Esophagus (tissue), 2 donors: ENCODE measurements around the gene DERA. TPM values are rescaled to one million over a fixed set of nuclear protein-coding genes. Genes with fewer than 3 reads are reported as not detected.
"Not testable (repeated sequence)": the region's sequence is repeated elsewhere in the genome, so short reads cannot be mapped to it uniquely, and the experiment has no call there.

Source experiments
- H3K27ac ChIP-seq, 2 donors: one replicate each; pipeline ENCODE4 v1.5.1; 2013; ENCODE audit warnings: low read depth in 2 of 2, mild to moderate bottlenecking in 2 of 2, inconsistent platforms in 1 of 2, low read length in 1 of 2, moderate library complexity in 1 of 2
- H3K27me3 ChIP-seq, 2 donors: one replicate each; pipeline ENCODE4 v1.6.1; 2013; ENCODE audit warnings: low read length in 2 of 2, control low read depth in 1 of 2, mild to moderate bottlenecking in 1 of 2; ENCODE audit not compliant: insufficient read depth in 2 of 2, control insufficient read depth in 1 of 2
- H3K36me3 ChIP-seq, 2 donors: one replicate each; pipeline ENCODE4 v1.6.1; 2013; ENCODE audit warnings: low read length in 1 of 2; ENCODE audit not compliant: control insufficient read depth in 2 of 2, insufficient read depth in 2 of 2
- H3K4me1 ChIP-seq, 2 donors: one replicate each; pipeline ENCODE4 v1.6.1; 2013; ENCODE audit warnings: low read length in 1 of 2; ENCODE audit not compliant: control insufficient read depth in 2 of 2, insufficient read depth in 2 of 2
- H3K4me3 ChIP-seq, 2 donors: one replicate each; pipeline ENCODE4 v1.5.1; 2013; ENCODE audit warnings: low read length in 2 of 2, mild to moderate bottlenecking in 2 of 2, low read depth in 1 of 2, moderate library complexity in 1 of 2
- H3K9me3 ChIP-seq, 2 donors: one replicate each; pipeline ENCODE4 v1.6.1; 2013; ENCODE audit warnings: mild to moderate bottlenecking in 2 of 2, low read depth in 1 of 2, low read length in 1 of 2, moderate library complexity in 1 of 2; ENCODE audit not compliant: control insufficient read depth in 2 of 2, insufficient read depth in 1 of 2
- WGBS, 2 donors: extraction: QIAGEN DNeasy Blood & Tissue Kit; methylation state at CpG; one replicate each; pipeline ENCODE4 v1.1.7; 2013; 5-methylcytosine and 5-hydroxymethylcytosine counted together
- polyA plus RNA-seq, 2 donors: library from polyadenylated mRNA; stranded (reverse); fragments of 200-250 nt; gene quantifications; one replicate each; pipeline ENCODE4 v1.2.3, GENCODE V29; 2013
- donor health status: healthy with polysubstance abuse.
- donor health status: Bipolar disorder and iron deficiency.

DERA gene
- polyA plus RNA-seq, 2 donors: 30.7 to 37.2 TPM

GRCh38 chr12:16034136-16034817 is 123.1 kb downstream of the DERA start:
- 95 to 98% methylated on average over 5 of the region's 5 CpGs for WGBS, 2 donors
- H3K4me1 ChIP-seq: no peaks in the 10 kb centered on the region
- no peak overlapping the region for H3K4me3 ChIP-seq
- H3K36me3 ChIP-seq: peaks cover 4 to 6% of the 10 kb centered on the region in 2 donors
- H3K27me3 ChIP-seq: no peaks in the 10 kb centered on the region
- H3K9me3 ChIP-seq: no peaks in the 10 kb centered on the region
- no peak overlapping the region for H3K27ac ChIP-seq

GRCh38 chr12:16036073-16036472 is 124.9 kb downstream of the DERA start:
- H3K27me3 ChIP-seq: no peaks in the 10 kb centered on the region
- no peaks in the 10 kb centered on the region for H3K9me3 ChIP-seq
- H3K4me1 ChIP-seq: no peaks in the 10 kb centered on the region
- H3K36me3 ChIP-seq: peaks cover 4 to 6% of the 10 kb centered on the region in 2 donors
- no peak overlapping the region for H3K27ac ChIP-seq
- no peak overlapping the region for H3K4me3 ChIP-seq
- WGBS, 2 donors: 93 to 97% methylated on average over 3 of the region's 3 CpGs

GRCh38 chr12:16037533-16037932 is 126.4 kb downstream of the DERA start:
- WGBS, 2 donors: 75 to 81% methylated on average over 6 of the region's 6 CpGs
- no peaks in the 10 kb centered on the region for H3K9me3 ChIP-seq
- H3K4me3 ChIP-seq: no peak overlapping the region
- no peaks in the 10 kb centered on the region for H3K4me1 ChIP-seq
- no peak overlapping the region for H3K27ac ChIP-seq
- H3K27me3 ChIP-seq: no peaks in the 10 kb centered on the region
- peaks cover 4 to 6% of the 10 kb centered on the region in 2 donors for H3K36me3 ChIP-seq

DNA sequence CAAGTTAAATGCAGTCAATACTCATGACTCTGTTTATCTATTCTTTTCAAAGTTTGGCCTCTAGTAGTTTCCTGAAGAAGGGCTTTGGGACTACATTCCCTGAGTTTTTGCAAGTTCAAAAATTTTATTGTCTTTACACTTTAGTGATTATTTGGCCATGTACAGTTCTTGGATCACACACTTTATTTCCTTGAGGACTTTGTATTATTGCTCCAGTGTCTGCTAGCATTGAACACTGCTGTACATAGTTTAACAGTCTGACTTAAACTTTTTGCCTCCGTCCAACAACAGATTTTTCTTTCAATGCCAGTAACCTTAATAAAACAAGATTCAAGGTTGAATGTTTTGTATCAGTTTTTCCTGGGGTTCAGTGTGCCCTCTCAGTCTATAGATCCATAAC is 132.3 kb downstream of the DERA start:
- H3K27ac ChIP-seq: no peak overlapping the region
- H3K9me3 ChIP-seq: no peaks in the 10 kb centered on the region
- WGBS, 2 donors: 86 to 96% methylated on average over 1 of the region's 1 CpG

GRCh38 chr12:16046266-16046665 is 135.1 kb downstream of the DERA start:
- no peaks in the 10 kb centered on the region for H3K4me1 ChIP-seq
- no peak overlapping the region for H3K27ac ChIP-seq
- H3K4me3 ChIP-seq: no peak overlapping the region
- no peaks in the 10 kb centered on the region for H3K36me3 ChIP-seq
- 55 to 66% methylated on average over 1 of the region's 1 CpG for WGBS, 2 donors
- H3K9me3 ChIP-seq: no peaks in the 10 kb centered on the region
- H3K27me3 ChIP-seq: no peaks in the 10 kb centered on the region

More for the DNA sequence above, 132.3 kb downstream of the DERA start:
- H3K4me3 ChIP-seq: no peak overlapping the region
- no peaks in the 10 kb centered on the region for H3K4me1 ChIP-seq
- no peaks in the 10 kb centered on the region for H3K27me3 ChIP-seq
- H3K36me3 ChIP-seq: peaks cover 0 to 2% of the 10 kb centered on the region in 2 donors

DNA sequence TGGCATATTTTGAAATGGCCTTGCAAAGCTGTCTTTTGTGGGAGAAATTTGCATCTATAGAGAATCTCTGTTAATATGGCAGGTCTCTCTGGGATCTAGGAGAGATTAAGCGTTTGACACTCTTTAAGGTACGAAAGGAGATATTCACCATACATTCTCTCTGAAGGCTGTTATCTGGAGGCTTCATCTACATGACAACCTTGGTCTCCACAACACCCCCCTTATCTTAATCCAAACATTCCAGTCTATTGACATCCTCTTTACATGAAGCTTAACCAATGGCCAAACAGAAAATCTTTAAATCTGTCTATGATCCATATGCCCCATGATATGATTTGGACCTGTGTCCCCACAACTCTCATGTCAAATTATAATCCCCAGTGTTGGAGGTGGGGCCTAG is 137.4 kb downstream of the DERA start:
- no peaks in the 10 kb centered on the region for H3K27me3 ChIP-seq
- WGBS, 2 donors: 92% methylated on average over 2 of the region's 2 CpGs

DNA sequence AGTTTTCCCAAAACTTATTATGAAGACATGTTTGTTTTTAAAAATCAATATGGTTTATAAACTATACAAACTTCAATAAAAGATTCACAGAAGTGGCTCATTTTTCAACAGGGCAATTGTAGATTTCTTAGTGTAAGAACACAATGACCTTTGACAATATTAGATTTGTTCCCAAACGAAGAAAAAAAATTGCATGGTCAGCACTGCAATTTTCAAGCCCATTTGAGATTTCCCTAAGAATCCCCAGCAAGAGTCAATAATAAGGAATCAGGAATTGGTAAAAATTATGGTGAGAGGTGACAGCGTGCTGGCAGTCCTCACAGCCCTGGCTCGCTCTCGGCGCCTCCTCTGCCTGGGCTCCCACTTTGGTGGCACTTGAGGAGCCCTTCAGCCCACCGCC is 145.8 kb downstream of the DERA start:
- 89 to 92% methylated on average over 6 of the region's 6 CpGs for WGBS, 2 donors
- Histone ChIP-seq H3K27ac (no peak overlapping the region), H3K36me3 (no peaks in the 10 kb centered on the region), H3K4me3 (no peak overlapping the region), H3K27me3 (no peaks in the 10 kb centered on the region), H3K4me1 (no peaks in the 10 kb centered on the region), H3K9me3 (no peaks in the 10 kb centered on the region)

More for the DNA sequence above, 137.4 kb downstream of the DERA start:
- Histone ChIP-seq H3K27ac (no peak overlapping the region), H3K4me3 (no peak overlapping the region), H3K4me1 (no peaks in the 10 kb centered on the region), H3K36me3 (no peaks in the 10 kb centered on the region), H3K9me3 (no peaks in the 10 kb centered on the region)

- not testable (repeated sequence) for H3K36me3 ChIP-seq, H3K4me1 ChIP-seq, H3K27me3 ChIP-seq, H3K27ac ChIP-seq, H3K9me3 ChIP-seq, H3K4me3 ChIP-seq
- 93% methylated on average over 20 to 34 of the region's 34 CpGs for WGBS, 2 donors
Observed at GRCh38 chr12:16057351-16057751, 146.2 kb downstream of the DERA start.

- WGBS, 2 donors: 90 to 98% methylated on average over 1 of the region's 1 CpG
- Histone ChIP-seq H3K4me1 (no peaks in the 10 kb centered on the region), H3K27ac (no peak overlapping the region), H3K9me3 (no peaks in the 10 kb centered on the region), H3K27me3 (no peaks in the 10 kb centered on the region), H3K36me3 (no peaks in the 10 kb centered on the region), H3K4me3 (no peak overlapping the region)
Observed at GRCh38 chr12:16062611-16063010, 151.5 kb downstream of the DERA start.

GRCh38 chr12:16063726-16064125 is 152.6 kb downstream of the DERA start:
- Histone ChIP-seq H3K27me3 (no peaks in the 10 kb centered on the region), H3K4me3 (no peak overlapping the region), H3K27ac (no peak overlapping the region), H3K36me3 (no peaks in the 10 kb centered on the region), H3K9me3 (no peaks in the 10 kb centered on the region), H3K4me1 (no peaks in the 10 kb centered on the region)
- 80 to 93% methylated on average over 1 of the region's 1 CpG for WGBS, 2 donors
